Limb (tissue), 2 donors: ENCODE measurements around the gene AKAP12.

Experiments
- DNase-seq, 2 donors: peaks; one replicate each; pipeline ENCODE4 v3.0.0-alpha.2; 2016; ENCODE audit errors: extremely low spot score in 2 of 2

Gene AKAP12

DNA sequence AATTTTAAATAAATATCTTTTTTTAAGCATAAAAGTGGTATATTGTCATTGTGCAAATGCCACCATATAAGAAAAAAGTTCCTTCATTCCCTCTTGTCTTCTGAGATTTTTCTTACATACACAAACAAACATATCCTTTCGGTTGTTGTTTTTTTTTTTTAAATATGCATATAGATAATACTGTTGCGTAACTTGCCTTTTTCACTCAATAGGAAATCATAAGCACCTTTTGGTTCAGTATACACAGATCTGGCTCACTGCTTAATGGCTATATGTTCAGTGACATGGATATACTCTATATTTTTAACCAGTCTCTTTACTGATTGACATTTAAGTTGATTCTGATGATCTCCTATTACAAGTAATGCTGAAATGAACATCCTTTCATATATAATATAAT is 40.1 kb downstream of the AKAP12 start:
- no peak for DNase-seq

DNA sequence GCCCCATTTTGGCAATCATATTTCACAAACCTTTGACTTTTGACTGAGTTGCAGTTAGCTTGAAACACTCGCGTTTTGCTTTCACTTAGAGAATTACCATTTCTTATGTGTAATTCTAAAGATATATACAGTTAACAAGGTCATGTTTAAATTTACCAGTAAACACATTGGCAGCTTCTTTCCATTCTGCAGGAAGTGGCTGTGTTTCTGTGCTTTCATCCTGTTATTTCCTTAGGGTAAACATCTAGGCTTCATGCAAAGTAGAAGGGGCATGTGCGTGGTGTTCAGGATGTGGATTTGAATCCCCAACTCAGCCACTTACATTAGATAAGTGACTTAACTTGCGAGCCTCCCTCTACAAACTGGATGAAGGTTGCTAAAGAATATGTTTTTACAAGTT is 41.1 kb downstream of the AKAP12 start:
- no peak for DNase-seq

DNA sequence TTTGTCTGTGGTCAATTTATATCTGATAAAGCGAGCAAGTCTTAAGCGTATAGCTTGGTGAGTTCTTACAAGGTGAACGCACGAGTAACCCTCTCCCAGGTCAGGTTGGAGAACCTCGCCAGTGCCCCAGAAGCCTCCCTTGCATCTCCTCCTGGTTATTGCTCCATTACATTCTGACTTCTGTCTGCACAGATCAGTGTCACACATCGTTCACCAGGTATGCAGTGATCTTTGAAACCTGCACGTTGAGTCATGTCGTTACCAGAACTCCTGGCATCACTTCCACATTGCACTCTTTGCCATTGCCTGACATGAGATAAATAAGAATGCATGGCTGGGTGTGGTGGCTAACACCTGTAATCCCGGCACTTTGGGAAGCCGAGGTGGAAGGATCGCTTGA is 44.2 kb downstream of the AKAP12 start:
- DNase-seq: no peak

DNA sequence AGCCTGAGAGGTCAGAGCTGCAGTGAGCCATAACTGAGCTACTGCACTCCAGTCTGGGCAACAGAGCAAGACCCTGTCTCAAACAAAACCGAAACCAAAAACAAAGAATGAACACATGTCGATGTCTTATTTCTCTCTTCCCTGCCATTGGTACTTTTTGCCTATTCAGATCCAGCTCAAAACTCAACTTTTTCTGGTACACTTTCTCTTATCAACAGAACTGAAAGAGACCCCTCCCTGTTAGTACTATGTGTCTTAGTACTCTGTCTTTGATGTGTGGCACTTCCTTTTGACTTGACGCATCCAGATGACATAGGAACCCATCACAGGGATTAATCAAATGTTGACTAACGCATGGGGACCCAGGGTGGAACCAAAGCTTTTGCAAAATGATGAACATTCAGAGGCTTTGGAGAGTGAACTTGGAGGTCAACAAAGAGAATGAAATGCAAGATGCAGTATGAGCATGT is 44.8 kb downstream of the AKAP12 start:
- no peak for DNase-seq

DNA sequence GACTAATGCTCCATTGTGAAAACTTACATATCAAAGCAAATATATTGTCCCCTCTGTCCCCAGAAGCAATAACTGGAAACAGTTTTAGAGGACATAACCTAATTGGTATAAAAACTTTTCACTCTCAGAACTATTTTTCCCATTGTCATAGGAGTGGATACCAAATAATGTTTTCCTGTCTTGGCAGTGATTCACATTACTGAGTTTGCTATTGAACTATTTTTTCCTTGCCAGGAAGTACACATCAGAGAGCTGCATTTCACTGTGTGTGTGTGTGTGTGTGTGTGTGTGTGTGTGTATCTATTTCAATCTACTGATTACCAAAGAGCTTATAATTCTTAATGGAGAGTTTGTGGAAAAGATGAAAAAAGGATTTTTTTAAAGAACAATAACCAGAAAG is 45.4 kb downstream of the AKAP12 start:
- peak in 1 of 2 donors; percentile 62 for DNase-seq

DNA sequence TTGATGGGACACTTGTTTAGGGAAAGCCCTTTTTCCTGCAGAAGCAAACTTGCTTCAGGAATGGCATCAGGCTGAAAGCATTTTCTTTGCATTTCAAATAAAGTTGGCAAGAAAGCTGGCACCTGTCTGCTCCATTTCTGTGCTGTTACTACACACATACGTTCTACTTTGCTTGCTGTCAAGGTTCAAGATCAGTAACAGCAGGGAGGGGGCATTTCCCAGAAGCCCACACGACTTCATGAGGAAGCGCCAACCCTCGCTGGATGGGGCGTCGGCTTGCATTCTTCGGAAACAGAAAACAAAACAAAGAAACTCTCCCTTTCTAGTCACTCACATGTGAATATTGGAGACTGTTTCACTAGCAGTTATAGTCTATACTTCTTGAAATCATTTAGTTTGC is 46.4 kb downstream of the AKAP12 start:
- no peak for DNase-seq

DNA sequence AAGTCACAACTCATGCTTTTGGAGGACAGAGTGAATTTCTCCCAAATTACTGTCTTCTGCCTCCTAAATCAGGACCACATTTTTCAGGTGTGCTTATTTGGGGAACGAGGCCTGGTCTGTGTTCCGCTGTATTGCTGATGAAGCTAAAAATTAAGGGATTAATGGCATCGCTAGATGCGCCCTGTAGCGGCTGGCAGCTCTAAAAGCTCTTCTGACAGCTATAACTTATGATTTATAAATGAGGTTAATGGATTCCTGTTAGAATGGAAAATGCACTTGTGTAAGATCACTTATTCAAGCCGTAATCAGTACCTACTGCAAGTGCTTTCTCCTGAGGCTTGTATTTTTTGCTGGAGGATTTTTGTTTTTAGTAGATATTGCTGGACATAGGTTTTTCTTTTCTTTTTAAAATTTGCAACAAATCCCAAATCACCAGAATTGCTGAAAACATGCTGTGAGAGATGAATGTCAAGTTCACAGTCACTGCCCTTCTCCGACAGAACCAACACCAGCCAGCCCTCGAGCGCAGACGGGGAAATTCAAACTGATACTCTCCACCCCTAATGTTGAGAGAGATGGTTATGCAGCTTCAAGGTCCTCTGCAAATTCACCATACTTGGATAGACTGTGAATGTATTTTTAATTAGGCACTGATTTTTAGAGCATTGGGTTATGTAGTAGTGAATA is 49.1 kb downstream of the AKAP12 start:
- no peak for DNase-seq

DNA sequence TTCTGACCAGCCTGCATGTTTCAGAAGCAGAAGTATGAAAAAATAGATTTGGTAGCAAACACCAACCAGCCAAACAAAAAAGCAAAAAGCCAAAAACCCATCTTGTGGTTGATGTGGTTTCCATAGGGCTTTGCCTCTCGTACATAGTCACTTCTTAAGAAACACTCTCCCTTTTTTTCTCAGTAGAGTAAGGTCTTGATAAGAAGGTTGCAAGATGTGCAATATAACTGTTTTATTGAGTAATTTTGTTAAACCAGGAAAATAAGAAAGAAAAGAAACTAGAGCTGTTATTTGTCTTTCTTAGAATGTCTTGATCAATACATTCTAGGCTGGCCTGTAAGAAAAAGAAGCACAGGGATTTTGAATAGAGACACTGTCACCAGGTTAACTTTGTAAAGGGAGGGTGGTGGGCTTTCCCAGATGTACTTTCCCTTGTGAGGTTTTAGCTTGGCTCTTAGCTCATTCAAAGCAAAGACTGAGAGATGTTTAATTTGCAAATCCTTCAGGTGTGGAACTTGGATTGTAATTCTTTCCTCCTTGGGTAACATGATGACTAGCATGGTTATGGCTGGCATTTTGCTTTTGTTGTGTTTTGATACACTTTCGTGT is 49.7 kb downstream of the AKAP12 start:
- no peak for DNase-seq

DNA sequence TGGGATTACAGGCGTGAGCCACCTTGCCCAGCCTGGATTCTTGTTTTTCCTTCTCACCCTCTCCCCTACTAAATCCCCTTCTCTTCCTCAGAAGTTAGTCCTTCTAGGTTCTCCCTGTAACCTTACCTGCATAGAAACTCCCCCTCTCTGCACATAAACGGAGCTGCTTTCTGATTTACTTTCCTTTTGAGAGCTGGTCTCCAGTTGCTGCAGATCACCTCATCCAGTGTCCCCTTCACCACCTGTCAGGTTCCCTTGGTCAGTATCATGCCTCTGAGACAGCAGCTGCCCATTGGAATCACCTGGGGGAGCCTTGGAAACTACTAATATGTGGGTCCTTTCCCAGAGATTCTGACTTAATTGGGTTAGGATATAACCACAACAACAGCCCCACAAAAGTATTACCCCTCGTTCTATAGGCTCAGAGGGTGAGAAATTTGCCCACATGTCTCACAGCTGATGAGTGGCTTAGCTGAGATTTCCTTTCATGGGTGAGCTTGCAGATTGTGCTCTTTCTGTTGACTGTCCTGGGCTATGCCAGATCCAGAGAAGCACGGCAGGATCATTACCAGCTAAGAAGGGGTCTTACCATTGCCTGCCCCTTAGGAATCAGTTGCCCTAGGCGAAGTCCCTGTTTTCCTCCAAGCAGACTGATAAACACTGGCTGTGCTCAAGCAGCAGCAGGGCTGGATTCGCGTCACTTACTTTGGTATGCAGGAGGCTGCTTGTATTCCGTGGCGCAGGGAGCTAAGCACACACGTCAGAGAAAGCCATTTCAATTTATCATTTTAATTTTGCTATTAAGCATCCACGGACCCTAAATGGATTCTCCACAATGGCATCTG is 51.3 kb downstream of the AKAP12 start:
- peak in 1 of 2 donors; percentile 67 for DNase-seq

DNA sequence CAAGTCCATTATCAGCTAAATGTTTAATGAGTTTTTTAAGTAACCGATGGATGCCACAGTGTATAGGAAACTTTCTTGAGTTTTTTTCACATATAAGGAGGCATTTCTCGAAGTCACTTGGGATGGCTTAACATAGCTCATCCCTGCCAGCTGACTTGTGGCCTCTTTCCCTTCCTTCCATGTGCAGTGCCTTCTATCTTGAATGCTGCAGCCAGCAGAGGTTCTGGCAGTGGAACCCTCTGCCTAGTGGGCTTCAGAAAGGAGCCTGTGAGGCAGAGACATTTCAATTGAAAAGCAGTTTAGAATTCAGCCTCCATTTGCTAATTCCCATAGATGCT is 51.9 kb downstream of the AKAP12 start:
- no peak for DNase-seq

DNA sequence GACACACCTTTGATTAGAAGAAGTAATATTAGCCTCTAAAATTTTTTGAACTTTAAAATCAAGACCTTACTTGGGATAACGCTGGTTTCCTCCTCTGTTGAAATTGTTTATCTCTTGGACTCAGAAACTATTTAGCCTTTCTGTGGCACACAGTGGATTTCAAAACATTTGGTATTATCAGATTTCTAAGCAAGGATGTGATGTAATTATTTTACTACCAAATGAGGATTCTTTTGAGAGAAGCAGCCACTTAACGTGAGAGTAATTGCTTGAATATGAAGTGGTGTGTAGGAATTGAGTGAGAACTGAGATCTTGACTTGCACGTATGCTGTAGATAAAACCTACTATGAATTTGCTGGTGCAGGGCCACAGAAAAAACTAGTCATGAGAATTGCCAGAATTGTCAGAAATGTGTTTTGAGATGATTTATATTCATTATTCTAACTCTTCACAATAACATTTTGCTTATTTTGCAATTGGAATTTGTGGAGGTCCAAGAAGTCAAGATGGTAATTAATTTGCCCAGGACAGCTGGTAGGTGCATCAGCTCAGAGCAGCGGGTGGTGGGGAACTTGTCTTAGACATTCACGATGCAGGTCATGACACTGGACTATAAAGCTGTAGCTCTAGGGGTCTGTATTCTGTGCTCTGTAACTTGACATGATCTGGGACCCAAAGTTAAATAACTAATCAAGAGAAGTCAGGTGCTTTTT is 53.4 kb downstream of the AKAP12 start:
- no peak for DNase-seq

DNA sequence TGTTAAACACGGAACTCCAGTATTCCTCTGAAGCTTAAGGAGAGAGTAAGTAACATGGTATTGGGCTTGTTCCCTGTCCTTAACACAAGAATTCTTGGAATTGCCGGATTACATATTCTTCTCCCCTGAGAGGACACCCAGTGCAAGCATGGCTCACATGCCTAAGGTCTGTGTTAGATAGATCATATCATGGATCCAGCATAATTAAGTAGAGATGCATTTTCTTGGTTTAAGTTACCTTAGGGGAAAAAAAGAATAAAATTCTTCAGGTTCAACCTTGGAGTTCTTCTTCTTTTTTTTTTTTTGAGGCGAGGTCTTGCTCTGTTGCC is 53.9 kb downstream of the AKAP12 start:
- DNase-seq: no peak

DNA sequence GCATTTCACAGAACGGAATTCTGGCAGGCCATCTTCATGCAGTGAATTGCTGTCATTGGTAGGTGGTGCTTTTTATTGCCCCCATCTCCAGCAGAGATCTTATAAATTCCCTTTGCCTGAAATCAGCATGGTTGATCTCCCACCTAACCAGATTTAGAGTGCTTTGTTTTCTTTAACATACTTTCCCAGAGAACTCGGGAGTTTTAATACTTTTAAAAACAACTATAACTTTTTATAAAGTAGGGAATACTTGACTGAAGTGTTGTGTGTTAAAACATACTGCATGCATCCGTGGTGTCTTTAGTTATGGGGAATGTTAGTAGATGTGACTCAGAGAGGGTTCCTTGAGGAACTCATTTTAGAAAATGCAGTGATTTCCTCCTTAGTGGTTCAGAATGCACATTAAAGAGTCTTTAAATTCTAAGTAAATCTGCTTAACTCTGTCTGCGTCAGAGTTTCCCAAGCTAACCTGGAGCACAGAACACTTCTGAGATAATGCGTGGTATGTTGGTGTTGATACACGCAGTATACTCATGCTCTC is 54.9 kb downstream of the AKAP12 start:
- no peak for DNase-seq

DNA sequence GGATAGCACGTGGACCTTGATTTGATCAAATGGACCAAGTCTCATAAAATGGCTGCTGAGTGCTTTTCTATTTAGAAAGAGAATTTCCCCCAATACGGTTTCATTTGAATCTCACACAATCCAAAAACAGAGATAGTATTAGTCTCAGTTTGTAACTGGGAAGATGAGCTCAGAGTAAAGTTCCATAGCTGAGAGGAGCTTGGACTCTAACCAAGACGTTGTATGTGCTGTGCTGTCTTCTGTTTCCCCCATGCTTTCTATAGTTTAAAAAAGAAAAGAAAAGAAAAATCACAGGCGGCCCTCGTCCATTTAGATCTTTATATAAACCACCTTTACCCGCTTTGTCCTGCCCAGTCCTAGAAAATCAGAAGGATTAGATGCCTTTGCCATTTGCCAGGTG is 58.1 kb downstream of the AKAP12 start:
- no peak for DNase-seq

DNA sequence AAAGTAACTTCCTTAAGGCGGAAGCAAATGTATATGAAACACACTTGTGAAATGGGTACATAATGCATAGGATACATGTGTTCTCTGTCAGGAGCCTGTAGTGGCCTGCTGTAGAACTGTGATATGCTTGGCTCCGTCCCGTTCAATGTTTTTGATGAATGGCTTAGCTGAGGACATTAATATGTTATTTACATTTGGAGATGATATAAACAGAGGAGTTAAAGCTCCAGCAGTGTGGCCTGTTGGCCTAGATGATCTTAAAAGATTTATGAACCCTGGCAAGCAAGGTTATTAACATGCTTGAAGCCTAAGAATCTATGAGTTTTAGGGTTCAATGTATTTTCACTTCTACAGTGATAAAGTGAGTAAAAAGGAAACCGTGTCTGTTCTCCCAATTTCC is 59.2 kb downstream of the AKAP12 start:
- no peak for DNase-seq

DNA sequence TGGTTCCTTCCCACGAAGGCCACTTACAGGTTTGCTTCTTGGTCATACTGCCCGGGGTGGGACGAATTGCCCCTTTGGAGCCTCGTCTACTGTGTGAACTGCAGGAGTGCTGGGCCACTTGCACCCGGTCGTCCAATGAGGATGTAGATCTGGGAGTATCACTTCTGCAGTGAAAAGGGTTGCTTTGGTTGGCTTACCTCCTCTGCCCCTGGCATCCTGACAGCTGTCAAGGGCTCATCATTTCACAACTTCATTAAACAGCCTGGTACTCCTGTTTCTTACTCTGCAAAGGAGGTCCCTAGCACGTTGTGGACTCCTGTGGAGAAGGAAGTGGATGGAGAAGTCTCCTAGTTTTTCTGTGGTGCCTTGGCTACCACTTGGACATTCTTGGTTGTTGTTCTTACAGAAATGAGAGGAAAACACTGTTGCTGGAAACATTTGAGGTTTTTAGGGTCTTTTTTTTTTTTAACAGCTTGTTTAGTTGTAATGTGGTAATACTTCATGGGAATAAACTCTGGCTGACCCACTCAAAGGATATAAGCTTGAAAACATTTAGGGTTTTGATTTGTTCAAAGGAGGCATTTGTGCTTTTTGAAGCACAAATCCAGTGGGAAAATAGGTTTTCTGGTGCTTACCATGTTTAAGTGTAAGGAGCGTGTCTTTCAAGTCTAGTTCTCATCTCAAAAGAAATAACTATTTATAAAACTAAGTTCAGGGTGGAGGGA is 60.7 kb downstream of the AKAP12 start:
- DNase-seq: peak in 1 of 2 donors; percentile 68

DNA sequence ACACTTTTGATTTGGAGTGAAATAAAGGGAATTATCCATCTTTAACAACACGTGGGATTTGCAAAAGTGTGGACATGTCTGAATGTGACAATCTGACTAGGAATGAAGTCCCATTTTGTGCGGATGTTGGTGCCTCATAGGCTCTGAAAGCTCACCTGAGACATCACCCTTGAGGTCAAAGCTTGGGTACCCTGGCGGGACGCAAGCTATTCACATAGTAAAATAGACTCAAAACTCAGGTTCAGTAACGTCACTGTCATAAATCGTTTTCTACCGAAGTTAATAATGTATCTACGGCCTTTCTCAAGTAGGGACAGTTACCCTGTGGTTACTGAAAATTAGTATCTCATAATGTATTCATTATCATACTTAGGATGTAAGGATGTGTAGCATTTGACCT is 61.8 kb downstream of the AKAP12 start:
- no peak for DNase-seq

DNA sequence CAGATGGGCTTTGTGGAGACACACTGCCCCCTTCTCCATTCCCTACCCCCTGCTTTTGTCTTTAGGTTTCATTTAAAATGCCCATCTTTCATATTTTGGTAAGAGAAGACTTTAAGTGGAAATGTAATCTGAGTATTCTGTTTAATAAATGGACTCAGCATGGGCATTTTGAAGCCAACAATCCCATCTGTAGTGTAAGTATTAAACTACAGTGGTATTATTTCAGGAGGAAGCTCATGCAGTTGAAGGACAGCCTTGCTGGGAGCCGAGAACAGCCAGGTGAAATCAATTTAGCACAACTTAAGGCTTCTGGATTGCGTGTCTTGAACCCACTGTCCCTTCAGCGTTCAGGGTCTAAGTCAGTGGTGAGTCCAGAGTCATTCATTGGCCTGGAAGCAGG is 63.5 kb downstream of the AKAP12 start:
- DNase-seq: no peak

DNA sequence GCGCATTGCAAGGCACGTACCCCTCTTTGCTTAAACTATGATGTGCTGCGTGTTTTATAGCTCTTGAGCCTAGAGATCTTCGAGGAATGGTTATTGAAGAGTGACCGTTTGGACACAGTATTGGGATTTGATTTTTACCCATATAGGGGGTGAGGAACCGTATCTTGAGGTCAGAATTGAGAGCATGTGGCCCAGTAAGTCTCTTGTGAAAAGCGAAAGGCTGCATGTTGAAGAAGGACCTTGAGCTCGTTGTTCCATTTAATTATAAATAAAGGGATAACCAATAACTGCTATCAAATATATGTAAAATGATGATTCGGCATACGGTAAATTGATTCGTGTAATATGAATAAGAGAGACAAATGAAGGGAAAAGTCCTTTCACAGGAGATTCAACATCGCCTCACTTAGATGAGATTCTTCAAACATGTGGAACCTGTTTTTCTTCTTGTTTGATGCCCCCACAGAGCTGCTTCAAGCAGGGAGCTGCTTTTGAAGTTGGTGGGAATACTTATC is 66.6 kb downstream of the AKAP12 start:
- DNase-seq: no peak

DNA sequence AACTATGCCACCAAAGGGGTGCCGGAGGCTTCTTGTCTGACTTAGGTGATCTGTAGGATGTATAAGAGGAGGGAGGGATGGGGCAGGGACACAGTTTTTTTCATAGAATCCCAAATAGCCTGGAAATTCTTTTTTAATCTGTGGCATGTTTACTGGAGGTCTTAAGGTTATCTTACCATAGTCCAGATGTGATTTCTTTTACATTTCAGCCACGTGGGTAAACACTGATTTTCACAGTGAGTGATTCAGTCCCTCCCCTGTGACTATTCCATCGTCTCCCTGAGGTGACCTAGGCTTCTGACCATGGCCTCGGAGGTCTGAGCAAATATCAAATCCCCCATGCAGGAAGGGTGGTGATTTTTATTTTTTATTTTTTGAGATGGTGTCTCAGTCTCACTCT is 67.7 kb downstream of the AKAP12 start:
- DNase-seq: no peak

DNA sequence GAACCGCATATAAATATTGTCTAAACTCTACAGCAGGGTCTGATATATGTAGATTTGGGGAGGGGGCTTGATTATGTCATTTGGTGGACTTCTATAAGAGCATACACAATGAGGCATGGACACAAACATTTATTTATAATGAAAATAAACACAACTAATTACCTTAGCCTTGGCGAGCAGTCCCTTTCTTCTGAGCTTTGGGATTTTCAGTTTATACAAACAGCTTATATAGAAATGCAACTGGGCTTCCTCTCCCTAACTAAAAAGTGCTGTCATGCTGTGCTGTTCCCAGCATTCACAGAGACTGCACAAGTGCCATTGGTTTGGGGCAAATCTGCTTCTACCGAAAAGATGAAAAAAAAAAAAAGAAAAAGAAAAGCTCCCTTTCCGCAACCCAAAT is 69.9 kb downstream of the AKAP12 start:
- DNase-seq: no peak
